HUES48 (cell line): Measurements from ENCODE around the gene FLYWCH1.
"Not testable (repeated sequence)": the region's sequence is repeated elsewhere in the genome, so short reads cannot be mapped to it uniquely, and the experiment has no call there.

Experiments used
- H3K27ac ChIP-seq: one replicate; pipeline ENCODE4 v1.7.0; 2013; ENCODE audit warnings: low read depth, low read length, inconsistent platforms
- H3K27me3 ChIP-seq: 2 replicates; pipeline ENCODE4 v1.6.1; 2013; ENCODE audit warnings: mild to moderate bottlenecking, low read length; ENCODE audit not compliant: control insufficient read depth, insufficient read depth
- H3K36me3 ChIP-seq: 2 replicates; pipeline ENCODE4 v1.6.1; 2013; ENCODE audit warnings: low read length; ENCODE audit not compliant: control insufficient read depth, insufficient read depth
- H3K4me1 ChIP-seq: 2 replicates; pipeline ENCODE4 v1.6.1; 2013; ENCODE audit warnings: mild to moderate bottlenecking, low read length; ENCODE audit not compliant: control insufficient read depth, insufficient read depth
- H3K4me3 ChIP-seq: 2 replicates; pipeline ENCODE4 v1.5.1; 2013; ENCODE audit warnings: mild to moderate bottlenecking, low read depth, low read length
- H3K9ac ChIP-seq: 2 replicates; pipeline ENCODE4 v1.6.1; 2013; ENCODE audit warnings: mild to moderate bottlenecking, low read depth, low read length, moderate library complexity
- H3K9me3 ChIP-seq: 2 replicates; pipeline ENCODE4 v1.6.1; 2013; ENCODE audit warnings: low read length; ENCODE audit not compliant: control insufficient read depth, insufficient read depth

FLYWCH1 gene

DNA sequence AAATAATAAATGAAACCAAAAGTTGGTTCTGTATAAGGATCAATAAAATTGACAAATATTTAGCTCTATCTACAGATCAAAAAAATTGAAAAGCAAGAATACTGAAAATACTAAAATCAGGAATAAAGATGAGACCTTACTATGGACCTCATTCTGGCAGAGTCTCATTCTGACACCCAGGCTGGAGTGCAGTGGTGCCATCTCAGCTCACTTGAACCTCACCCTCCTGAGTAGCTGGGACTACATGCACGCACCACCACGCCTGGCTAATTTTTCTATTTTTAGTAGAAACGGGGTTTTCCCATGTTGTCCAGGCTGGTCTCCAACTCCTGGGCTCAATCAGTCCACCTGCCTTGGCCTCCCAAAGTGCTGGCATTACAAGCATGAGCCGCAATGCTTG is 30.3 kb downstream of the FLYWCH1 start:
- H3K9ac ChIP-seq, result no peak overlapping the region
- no peak overlapping the region for H3K27ac ChIP-seq
- no peaks in the 10 kb centered on the region for H3K4me1 ChIP-seq
- no peaks in the 10 kb centered on the region for H3K27me3 ChIP-seq
- no peaks in the 10 kb centered on the region for H3K9me3 ChIP-seq
- peaks cover 20% of the 10 kb centered on the region for H3K36me3 ChIP-seq
- H3K4me3 ChIP-seq, result no peak overlapping the region

DNA sequence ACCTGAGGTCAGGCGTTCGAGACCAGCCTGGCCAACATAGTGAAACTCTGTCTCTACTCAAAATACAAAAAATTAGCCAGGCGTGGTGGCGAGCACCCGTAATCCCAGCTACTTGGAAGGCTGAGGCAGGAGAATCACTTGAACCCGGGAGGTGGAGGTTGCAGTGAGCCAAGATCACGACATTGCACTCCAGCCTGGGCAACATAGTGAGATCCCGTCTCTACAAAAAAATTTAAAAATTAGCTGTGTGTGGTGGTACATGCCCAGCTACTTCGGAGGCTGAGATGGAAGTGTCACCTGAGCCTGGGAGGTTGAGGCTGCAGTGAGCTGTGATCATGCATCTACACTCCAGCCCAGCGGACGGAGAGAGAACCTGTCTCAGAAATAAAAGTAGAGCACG is 32.0 kb downstream of the FLYWCH1 start:
- not testable (repeated sequence) for H3K4me3 ChIP-seq, H3K4me1 ChIP-seq, H3K27ac ChIP-seq, H3K9me3 ChIP-seq, H3K9ac ChIP-seq, H3K27me3 ChIP-seq
- H3K36me3 ChIP-seq, result peaks cover 12% of the 10 kb centered on the region

DNA sequence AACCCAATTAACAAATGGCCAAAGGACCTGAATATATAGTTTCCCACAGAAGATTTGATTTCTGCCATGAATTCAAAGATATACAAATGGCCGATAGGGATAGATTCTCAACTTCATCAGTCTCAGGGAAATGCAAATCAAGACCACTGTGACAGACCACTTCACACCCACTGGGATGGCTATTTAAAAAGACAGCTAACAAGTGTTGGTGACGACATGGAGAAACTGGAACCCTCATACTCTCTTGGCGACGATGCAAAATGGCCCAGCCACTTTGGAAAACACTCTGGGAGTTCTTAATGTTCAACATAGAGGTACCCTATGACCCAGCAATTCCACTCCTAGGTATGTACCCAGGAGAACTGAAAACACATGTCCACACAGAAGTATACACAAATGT is 34.9 kb downstream of the FLYWCH1 start:
- Histone ChIP-seq H3K36me3 (no peaks in the 10 kb centered on the region), H3K27me3 (no peaks in the 10 kb centered on the region)

DNA sequence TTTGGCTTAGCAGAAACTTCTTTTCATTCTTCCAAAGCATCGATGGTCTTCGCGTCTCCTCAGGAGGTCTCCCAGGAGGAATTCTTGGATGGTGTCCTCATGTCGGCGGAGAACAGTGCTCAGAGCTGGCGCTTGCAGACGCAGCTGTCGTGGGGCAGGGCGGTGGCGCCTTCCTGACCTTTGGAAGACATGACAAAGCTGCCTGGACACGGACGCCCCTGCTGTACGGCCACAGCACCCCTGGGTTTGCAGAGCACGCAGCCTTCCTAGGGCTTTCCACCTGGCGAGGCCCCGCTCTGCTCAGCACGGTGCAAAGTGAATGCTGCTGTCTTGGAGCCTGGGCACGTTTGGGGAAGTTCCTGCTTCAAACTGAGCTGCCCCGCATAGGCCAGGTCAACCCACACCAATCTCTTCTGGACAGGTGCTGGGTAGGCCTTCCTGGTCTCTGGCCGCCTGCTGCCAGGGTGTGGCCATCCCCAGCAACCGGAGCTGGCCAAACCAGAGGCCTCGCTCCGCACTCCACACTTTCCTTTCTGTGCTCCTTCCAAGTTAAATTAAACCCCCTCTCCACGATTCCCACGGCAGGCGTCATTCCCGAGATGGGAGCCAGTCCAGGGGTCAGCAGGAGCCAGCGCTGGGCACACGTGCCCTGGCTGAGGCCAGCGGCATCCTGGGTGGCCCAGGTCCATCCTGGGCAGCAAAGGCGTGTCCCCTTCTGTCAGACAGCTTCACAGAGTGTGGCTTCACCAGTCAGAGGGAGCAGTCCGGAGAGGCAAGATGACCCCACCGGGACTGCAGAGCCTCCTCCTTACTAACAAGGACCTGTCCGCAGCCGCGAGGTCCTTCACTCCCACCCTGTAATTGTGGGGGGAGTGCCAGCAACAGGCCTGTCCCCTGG is 37.3 kb downstream of the FLYWCH1 start:
- no peak overlapping the region for H3K27ac ChIP-seq
- no peak overlapping the region for H3K4me3 ChIP-seq

More for the DNA sequence above, 34.9 kb downstream of the FLYWCH1 start:
- Histone ChIP-seq H3K9ac (no peak overlapping the region), H3K4me3 (no peak overlapping the region), H3K27ac (no peak overlapping the region), H3K4me1 (no peaks in the 10 kb centered on the region), H3K9me3 (no peaks in the 10 kb centered on the region)

DNA sequence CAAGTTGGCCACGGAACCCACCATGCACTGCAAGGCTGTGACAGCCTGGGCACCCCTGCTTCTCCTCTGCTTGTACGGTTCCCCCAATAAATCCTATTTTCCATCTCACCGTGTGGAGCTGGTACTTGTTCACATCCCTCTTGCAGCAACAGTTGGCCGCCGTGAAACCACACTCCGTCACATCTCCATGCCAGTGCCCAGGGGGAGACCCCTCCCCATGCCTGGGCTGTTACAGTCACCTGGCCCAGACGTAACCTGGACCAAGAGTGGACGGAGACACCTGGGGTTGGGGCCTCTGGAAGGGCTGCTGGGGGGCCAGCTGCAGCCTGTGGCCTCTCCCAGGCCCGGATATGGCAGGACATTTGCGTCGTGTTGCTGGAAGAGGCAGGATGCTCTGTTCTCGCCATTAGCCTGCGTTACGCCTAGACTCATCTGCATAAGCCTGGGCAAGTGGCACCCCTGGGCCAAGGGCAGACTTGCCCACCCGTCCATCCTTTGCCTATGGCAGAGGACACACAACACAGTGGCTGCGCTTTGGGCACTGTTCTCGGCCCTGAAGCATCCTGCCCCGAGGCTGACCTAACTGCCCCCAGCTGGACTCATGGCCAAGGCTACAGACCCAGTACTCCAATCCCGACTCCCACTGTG is 38.1 kb downstream of the FLYWCH1 start:
- H3K27ac ChIP-seq, result no peak overlapping the region
- H3K4me3 ChIP-seq, result no peak overlapping the region
- no peaks in the 10 kb centered on the region for H3K36me3 ChIP-seq
- no peaks in the 10 kb centered on the region for H3K27me3 ChIP-seq
- no peak overlapping the region for H3K9ac ChIP-seq
- no peaks in the 10 kb centered on the region for H3K4me1 ChIP-seq
- H3K9me3 ChIP-seq, result no peaks in the 10 kb centered on the region

More for the DNA sequence above, 37.3 kb downstream of the FLYWCH1 start:
- H3K9me3 ChIP-seq, result no peaks in the 10 kb centered on the region
- H3K9ac ChIP-seq, result no peak overlapping the region
- no peaks in the 10 kb centered on the region for H3K36me3 ChIP-seq
- no peaks in the 10 kb centered on the region for H3K4me1 ChIP-seq
- no peaks in the 10 kb centered on the region for H3K27me3 ChIP-seq

DNA sequence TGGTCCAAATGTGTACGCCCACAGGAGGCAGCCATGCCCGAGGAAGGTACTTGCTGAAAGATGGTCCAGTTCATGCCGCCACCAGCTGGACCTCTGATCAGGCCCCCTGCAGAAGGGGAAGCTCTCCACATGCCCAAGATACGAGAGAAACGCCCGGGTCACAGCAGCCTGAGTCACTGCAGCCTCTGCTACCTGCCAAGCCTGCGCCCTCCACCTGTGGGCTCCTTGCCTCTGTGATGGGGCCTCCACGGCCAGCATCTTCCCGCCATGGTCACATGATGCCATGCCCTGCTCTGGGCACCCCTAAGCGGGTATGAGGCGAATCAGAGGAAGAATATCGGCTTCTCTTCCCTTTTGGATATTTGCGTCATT is 38.6 kb downstream of the FLYWCH1 start:
- Histone ChIP-seq H3K36me3 (no peaks in the 10 kb centered on the region), H3K9ac (no peak overlapping the region), H3K27me3 (no peaks in the 10 kb centered on the region), H3K27ac (no peak overlapping the region), H3K4me1 (0 out of 2 replicates have a peak, but pooled peaks cover 4% of the 10 kb centered on the region), H3K9me3 (no peaks in the 10 kb centered on the region), H3K4me3 (no peak overlapping the region)

DNA sequence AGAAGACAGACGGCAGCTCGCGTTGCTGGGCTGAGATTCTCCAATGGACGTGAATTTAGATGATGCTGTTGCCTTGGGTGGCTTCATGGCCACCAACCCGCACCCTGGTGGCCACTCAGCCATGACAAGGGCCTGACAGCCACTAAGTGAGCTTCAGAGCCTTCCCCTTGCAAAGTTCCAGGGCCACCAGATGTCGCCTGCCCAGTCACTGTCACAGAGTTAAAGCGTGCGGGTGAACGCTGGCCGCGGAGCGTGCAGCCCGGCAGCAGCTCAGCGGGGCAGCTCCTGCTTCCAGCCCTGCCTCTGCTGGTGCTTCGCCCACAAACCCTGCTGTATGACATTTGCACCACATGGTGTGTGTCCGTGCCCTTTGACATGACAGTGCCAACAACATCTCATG is 39.0 kb downstream of the FLYWCH1 start:
- H3K4me1 ChIP-seq, result peaks cover 7% of the 10 kb centered on the region
- no peak overlapping the region for H3K27ac ChIP-seq
- H3K9ac ChIP-seq, result no peak overlapping the region
- no peaks in the 10 kb centered on the region for H3K36me3 ChIP-seq
- no peaks in the 10 kb centered on the region for H3K27me3 ChIP-seq
- H3K4me3 ChIP-seq, result no peak overlapping the region
- no peaks in the 10 kb centered on the region for H3K9me3 ChIP-seq

DNA sequence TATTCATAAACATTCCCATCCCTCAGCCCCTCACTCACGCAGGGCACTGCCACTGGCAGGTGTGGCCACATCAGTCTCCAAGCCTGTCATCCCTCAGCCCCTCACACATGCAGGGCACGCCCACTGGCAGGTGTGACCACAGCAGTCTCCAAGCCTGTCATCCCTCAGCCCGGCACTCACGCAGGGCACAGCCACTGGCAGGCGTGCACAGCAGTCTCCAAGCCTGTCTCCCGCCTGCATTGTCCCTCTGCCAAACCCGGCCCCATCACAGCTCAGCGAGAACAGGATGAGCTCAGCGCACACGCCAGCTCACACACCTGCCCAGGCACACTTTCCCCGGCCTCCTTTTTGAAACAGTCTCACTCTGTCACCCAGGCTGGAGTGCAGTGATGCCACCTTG is 40.9 kb downstream of the FLYWCH1 start:
- no peak overlapping the region for H3K4me3 ChIP-seq
- H3K27ac ChIP-seq, result no peak overlapping the region
- H3K9me3 ChIP-seq, result no peaks in the 10 kb centered on the region
- no peaks in the 10 kb centered on the region for H3K36me3 ChIP-seq
- no peaks in the 10 kb centered on the region for H3K27me3 ChIP-seq
- H3K9ac ChIP-seq, result no peak overlapping the region
- peaks cover 13% of the 10 kb centered on the region for H3K4me1 ChIP-seq

DNA sequence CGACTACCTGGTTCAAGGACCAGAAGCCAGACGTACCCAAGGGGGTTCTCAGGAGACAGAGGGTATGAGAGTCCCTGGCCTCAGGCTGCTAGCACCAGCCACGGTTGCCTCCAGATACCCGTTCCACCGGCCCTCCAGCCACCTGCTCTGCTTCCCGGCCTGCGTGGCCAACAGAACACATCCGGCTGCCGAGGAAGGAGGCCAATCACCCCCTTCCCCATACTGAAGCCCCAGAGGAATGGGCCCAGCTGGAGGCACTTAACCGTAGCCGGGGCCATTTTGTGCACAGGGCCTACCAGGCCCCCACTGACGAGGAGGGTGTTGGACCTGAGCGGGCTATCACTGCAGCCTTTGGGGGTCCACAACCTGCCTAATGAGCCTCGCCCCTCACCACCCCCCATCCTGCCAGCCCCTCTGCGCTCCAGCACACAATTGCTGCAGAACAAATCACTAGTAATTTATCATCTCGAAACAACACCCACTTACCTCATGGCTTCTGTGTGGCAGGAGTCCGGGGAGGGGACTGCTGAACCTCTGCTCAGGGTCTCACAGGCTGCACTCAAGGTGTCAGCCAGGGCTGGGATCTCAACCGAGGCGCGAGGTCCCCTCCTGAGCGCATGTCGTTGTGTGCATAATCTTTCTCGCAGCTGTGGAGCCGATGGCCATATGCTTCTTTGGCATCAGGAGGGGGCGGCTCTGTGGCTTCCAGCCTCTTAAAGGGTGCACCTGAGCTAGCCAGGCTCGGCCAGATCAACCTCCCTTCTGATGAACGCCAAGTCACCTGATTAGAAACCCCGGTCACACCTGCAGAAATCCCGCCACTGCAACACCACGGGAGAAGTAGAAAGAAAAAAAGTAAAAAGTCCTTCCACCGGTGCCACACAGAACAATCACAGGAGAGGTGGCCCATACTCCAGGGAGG is 42.2 kb downstream of the FLYWCH1 start:
- no peaks in the 10 kb centered on the region for H3K9me3 ChIP-seq
- no peak overlapping the region for H3K27ac ChIP-seq
- H3K4me1 ChIP-seq, result peaks cover 13% of the 10 kb centered on the region
- no peak overlapping the region for H3K9ac ChIP-seq
- H3K36me3 ChIP-seq, result no peaks in the 10 kb centered on the region
- no peaks in the 10 kb centered on the region for H3K27me3 ChIP-seq
- no peak overlapping the region for H3K4me3 ChIP-seq

DNA sequence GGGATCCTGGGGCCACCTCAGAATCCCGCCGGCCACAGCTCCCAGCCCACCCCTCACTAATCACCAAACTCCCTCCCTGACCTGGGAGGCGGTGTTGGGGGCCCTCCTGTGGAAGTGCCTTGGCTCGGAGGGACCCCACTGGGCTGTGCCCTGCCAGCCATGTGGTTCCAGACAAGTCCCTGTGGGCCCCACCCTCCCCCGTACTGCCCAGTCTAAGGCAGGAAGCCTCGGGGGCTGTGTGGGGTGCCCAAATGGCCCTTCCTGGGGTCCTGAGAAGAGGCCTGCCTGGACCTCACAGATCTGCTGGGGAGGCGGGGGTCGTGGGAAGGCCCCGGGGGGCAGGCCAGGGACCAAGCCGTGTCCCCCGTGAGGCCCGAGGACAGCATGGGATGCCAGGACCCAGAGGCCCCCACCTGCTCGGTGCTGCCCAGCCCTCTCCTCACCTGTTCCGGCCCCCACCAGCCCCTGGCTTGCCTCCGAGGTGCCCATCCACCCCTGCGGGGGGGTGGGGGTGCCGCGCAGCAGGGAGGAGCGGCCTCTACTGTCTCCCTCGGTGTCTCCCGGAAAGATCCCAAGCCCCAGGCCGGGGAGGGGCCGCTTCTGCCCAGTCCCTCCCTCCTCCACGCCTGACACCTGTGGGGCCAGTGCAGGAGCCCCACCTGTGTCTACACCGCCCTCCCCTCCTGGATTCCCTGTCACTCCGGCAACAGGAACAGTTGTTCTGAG is 43.1 kb downstream of the FLYWCH1 start:
- no peaks in the 10 kb centered on the region for H3K27me3 ChIP-seq
- H3K36me3 ChIP-seq, result no peaks in the 10 kb centered on the region
- no peak overlapping the region for H3K27ac ChIP-seq
- H3K9me3 ChIP-seq, result no peaks in the 10 kb centered on the region
- H3K9ac ChIP-seq, result no peak overlapping the region
- peaks cover 13% of the 10 kb centered on the region for H3K4me1 ChIP-seq
- no peak overlapping the region for H3K4me3 ChIP-seq
